MM.1S (cell line): ENCODE data around the gene SAMD5.

Experiments used
- DNase-seq: peaks from one replicate; pipeline ENCODE4 v3.0.0-alpha.2; 2015
- H2AFZ ChIP-seq: fragments of 300-600 bp; sonication (generic); 2 replicates; pipeline ENCODE4 v1.6.0; 2016; ENCODE audit warnings: antibody characterized with exemption, low read length
- H3F3A ChIP-seq: fragments of 300-600 bp; sonication (generic); 2 replicates; pipeline ENCODE4 v1.6.1; 2016; ENCODE audit warnings: mild to moderate bottlenecking, antibody characterized with exemption, low read length, moderate library complexity, mixed read lengths; ENCODE audit not compliant: insufficient read depth
- H3K27ac ChIP-seq: fragments of 300-600 bp; sonication (generic); 2 replicates; pipeline ENCODE4 v1.5.1; 2016; ENCODE audit warnings: mild to moderate bottlenecking, low read length
- H3K27me3 ChIP-seq: fragments of 300-600 bp; sonication (generic); replicated peaks from 2 replicates; pipeline ENCODE4 v1.6.0; 2016; ENCODE audit warnings: low read length; ENCODE audit not compliant: insufficient read depth
- H3K36me3 ChIP-seq: fragments of 300-600 bp; sonication (generic); replicated peaks from 2 replicates; pipeline ENCODE4 v1.6.1; 2016; ENCODE audit warnings: mild to moderate bottlenecking, low read length, mixed read lengths; ENCODE audit not compliant: insufficient read depth
- H3K4me1 ChIP-seq: fragments of 300-600 bp; sonication (generic); 2 replicates; pipeline ENCODE4 v1.6.1; 2016; ENCODE audit warnings: low read length, mixed read lengths
- H3K4me2 ChIP-seq: fragments of 300-600 bp; sonication (generic); 2 replicates; pipeline ENCODE4 v1.6.0; 2016; ENCODE audit warnings: low read depth, low read length
- H3K4me3 ChIP-seq: fragments of 300-600 bp; sonication (generic); 2 replicates; pipeline ENCODE4 v1.5.1; 2016; ENCODE audit warnings: low read length, mixed read lengths
- H3K79me2 ChIP-seq: fragments of 300-600 bp; sonication (generic); 2 replicates; pipeline ENCODE4 v1.6.1; 2016; ENCODE audit warnings: mixed run types, low read length, mixed read lengths
- H3K9ac ChIP-seq: fragments of 300-600 bp; sonication (generic); 2 replicates; pipeline ENCODE4 v1.6.1; 2016; ENCODE audit warnings: low read length, mixed read lengths
- H3K9me2 ChIP-seq: fragments of 300-600 bp; sonication (generic); replicated peaks from 2 replicates; pipeline ENCODE4 v1.6.1; 2016; ENCODE audit warnings: mild to moderate bottlenecking, low read length, mixed read lengths; ENCODE audit not compliant: insufficient read depth
- H3K9me3 ChIP-seq: fragments of 300-600 bp; sonication (generic); replicated peaks from 2 replicates; pipeline ENCODE4 v1.6.1; 2016; ENCODE audit warnings: mild to moderate bottlenecking, low read length, mixed read lengths; ENCODE audit not compliant: insufficient read depth
- H4K20me1 ChIP-seq: fragments of 300-600 bp; sonication (generic); 2 replicates; pipeline ENCODE4 v1.6.1; 2016; ENCODE audit warnings: mild to moderate bottlenecking, low read length, moderate library complexity, mixed read lengths; ENCODE audit not compliant: insufficient read depth
- CTCF ChIP-seq: fragments of 300-600 bp; sonication (generic); IDR thresholded peaks from 2 replicates; pipeline ENCODE4 v1.5.1; 2016; ENCODE audit warnings: antibody characterized with exemption, low read length, mixed read lengths
- EZH2 ChIP-seq: fragments of 300-600 bp; sonication (generic); optimal IDR thresholded peaks from 2 replicates; pipeline ENCODE3; 2017; ENCODE audit warnings: low read depth, mild to moderate bottlenecking, antibody characterized with exemption, low read length, mixed read lengths
- EZH2phosphoT487 ChIP-seq: fragments of 300-600 bp; sonication (generic); IDR thresholded peaks from 2 replicates; pipeline ENCODE4 v1.6.1; 2018; ENCODE audit warnings: antibody characterized with exemption, low read length

The SAMD5 gene

GRCh38 chr6:147578883-147579282 is 70.4 kb downstream of the SAMD5 start:
- H3K79me2 ChIP-seq = no peaks in the 10 kb centered on the region
- H3F3A ChIP-seq = no peaks in the 10 kb centered on the region
- TF ChIP-seq EZH2phosphoT487 (no peak), EZH2 (no peak), CTCF (no peak)
- H3K4me1 ChIP-seq = no peaks in the 10 kb centered on the region
- H3K4me3 ChIP-seq = no peak overlapping the region
- H3K27me3 ChIP-seq = no peaks in the 10 kb centered on the region
- H3K9me3 ChIP-seq = no peaks in the 10 kb centered on the region
- no peak overlapping the region for H3K9ac ChIP-seq
- no peaks in the 10 kb centered on the region for H4K20me1 ChIP-seq
- H2AFZ ChIP-seq = no peak overlapping the region
- H3K9me2 ChIP-seq = no peaks in the 10 kb centered on the region
- no peak overlapping the region for H3K27ac ChIP-seq
- H3K36me3 ChIP-seq = no peaks in the 10 kb centered on the region
- no peak for DNase-seq
- H3K4me2 ChIP-seq = no peak overlapping the region

- no peak overlapping the region for H3K27ac ChIP-seq
- no peak overlapping the region for H3K4me2 ChIP-seq
- no peak overlapping the region for H2AFZ ChIP-seq
- H3K4me3 ChIP-seq = no peak overlapping the region
- no peaks in the 10 kb centered on the region for H3F3A ChIP-seq
- no peaks in the 10 kb centered on the region for H4K20me1 ChIP-seq
- no peaks in the 10 kb centered on the region for H3K79me2 ChIP-seq
- H3K9ac ChIP-seq = no peak overlapping the region
- no peaks in the 10 kb centered on the region for H3K9me3 ChIP-seq
- no peak for TF ChIP-seq EZH2
- TF ChIP-seq CTCF = no peak
- no peak for TF ChIP-seq EZH2phosphoT487
- DNase-seq = no peak
- no peaks in the 10 kb centered on the region for H3K9me2 ChIP-seq
- no peaks in the 10 kb centered on the region for H3K4me1 ChIP-seq
- no peaks in the 10 kb centered on the region for H3K27me3 ChIP-seq
- no peaks in the 10 kb centered on the region for H3K36me3 ChIP-seq
Observed at GRCh38 chr6:147579667-147580066, 71.2 kb downstream of the SAMD5 start.

- no peaks in the 10 kb centered on the region for H3K79me2 ChIP-seq
- no peak overlapping the region for H3K27ac ChIP-seq
- H3K9me2 ChIP-seq = no peaks in the 10 kb centered on the region
- no peak for DNase-seq
- no peaks in the 10 kb centered on the region for H3F3A ChIP-seq
- no peaks in the 10 kb centered on the region for H3K27me3 ChIP-seq
- H3K4me3 ChIP-seq = no peak overlapping the region
- no peak overlapping the region for H3K9ac ChIP-seq
- H3K4me1 ChIP-seq = no peaks in the 10 kb centered on the region
- no peak overlapping the region for H2AFZ ChIP-seq
- H3K4me2 ChIP-seq = no peak overlapping the region
- H3K9me3 ChIP-seq = no peaks in the 10 kb centered on the region
- no peaks in the 10 kb centered on the region for H4K20me1 ChIP-seq
- TF ChIP-seq EZH2phosphoT487 = no peak
- TF ChIP-seq EZH2 = no peak
- no peak for TF ChIP-seq CTCF
- no peaks in the 10 kb centered on the region for H3K36me3 ChIP-seq
Observed at GRCh38 chr6:147582991-147583390, 74.5 kb downstream of the SAMD5 start.
